Measurements from ENCODE around the gene KCNA10.

KCNA10 gene

GRCh38 chr1:110494036-110494435 is 24.9 kb downstream of the KCNA10 start:
- Histone ChIP-seq H3K27me3 (peaks cover 0 to 3% of the 10 kb centered on the region in 2 donors), H3K4me1 (no peaks in the 10 kb centered on the region), H3K9me3 (no peaks in the 10 kb centered on the region), H3K4me3 (no peak overlapping the region), H3K27ac (no peak overlapping the region), H3K36me3 (no peaks in the 10 kb centered on the region)
- TF ChIP-seq, protein P1, sequence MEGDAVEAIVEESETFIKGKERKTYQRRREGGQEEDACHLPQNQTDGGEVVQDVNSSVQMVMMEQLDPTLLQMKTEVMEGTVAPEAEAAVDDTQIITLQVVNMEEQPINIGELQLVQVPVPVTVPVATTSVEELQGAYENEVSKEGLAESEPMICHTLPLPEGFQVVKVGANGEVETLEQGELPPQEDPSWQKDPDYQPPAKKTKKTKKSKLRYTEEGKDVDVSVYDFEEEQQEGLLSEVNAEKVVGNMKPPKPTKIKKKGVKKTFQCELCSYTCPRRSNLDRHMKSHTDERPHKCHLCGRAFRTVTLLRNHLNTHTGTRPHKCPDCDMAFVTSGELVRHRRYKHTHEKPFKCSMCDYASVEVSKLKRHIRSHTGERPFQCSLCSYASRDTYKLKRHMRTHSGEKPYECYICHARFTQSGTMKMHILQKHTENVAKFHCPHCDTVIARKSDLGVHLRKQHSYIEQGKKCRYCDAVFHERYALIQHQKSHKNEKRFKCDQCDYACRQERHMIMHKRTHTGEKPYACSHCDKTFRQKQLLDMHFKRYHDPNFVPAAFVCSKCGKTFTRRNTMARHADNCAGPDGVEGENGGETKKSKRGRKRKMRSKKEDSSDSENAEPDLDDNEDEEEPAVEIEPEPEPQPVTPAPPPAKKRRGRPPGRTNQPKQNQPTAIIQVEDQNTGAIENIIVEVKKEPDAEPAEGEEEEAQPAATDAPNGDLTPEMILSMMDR (IDR thresholded peaks at IDR 0.05) = no peak
- intact Hi-C loops (cut with DNase I; ENCODE audit: low total_unique reads) = no loop called here
- DNase-seq = no peak

DNA sequence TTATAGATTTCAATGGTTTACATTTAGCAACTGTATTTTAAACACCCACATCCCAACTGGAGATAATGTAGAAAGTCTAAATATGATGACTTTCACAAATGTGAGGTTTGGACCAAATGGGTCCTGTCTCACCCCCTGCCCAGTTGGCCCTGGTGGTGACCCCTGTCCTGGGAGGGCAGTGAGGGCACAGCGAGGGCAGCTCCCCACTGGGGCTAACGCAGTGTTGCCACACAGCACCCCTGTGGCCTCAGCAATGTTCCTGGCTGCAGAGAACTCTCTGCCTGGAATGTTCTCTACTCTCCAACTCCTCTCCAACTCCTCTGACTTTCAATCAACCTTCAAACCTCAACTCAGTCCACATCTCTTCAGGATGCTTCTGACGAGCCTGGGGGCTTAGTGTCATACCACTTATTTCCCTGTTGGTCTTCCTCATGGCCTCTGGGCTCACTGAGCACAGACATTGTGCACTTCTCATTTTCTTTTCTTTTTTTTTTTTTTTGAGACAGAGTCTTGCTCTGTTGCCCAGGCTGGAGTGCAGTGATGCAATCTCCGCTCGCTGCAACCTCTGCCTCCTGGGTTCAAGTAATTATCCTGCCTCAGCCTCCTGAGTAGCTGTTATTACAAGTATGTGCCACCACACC is 25.8 kb downstream of the KCNA10 start:
- Histone ChIP-seq H3K9me3 (no peaks in the 10 kb centered on the region), H3K27me3 (peaks cover 0 to 5% of the 10 kb centered on the region in 2 donors), H3K4me3 (no peak overlapping the region), H3K4me1 (no peaks in the 10 kb centered on the region), H3K27ac (no peak overlapping the region), H3K36me3 (no peaks in the 10 kb centered on the region)
- TF ChIP-seq, protein P1 (IDR thresholded peaks at IDR 0.05) = no peak
- no peak for DNase-seq
- intact Hi-C loops (cut with DNase I; ENCODE audit: low total_unique reads) = no loop called here

DNA sequence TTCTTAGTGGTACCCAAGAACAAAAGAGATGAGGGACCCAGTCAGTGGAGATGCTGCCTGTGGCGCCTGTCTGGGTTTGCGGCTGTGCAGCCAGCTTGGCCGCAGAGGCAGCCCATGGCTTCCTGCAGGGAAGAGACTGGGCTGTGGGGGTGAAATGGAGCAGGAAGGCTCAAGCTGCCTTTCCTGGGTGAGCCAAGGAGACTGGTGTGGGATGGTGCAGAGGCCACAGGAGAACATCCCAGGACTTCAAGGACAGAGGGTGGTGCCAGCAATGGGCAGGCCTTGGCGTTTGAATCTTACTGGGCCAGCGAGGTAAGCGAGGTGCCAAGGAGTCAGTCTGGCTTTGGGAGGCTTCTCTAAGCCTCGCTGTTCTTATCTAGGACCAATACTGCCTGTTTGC is 26.4 kb downstream of the KCNA10 start:
- TF ChIP-seq, protein P1 (IDR thresholded peaks at IDR 0.05) = no peak
- Histone ChIP-seq H3K27ac (no peak overlapping the region), H3K4me1 (no peaks in the 10 kb centered on the region), H3K27me3 (peaks cover 0 to 9% of the 10 kb centered on the region in 2 donors), H3K36me3 (no peaks in the 10 kb centered on the region), H3K9me3 (no peaks in the 10 kb centered on the region), H3K4me3 (no peak overlapping the region)
- no peak for DNase-seq
- intact Hi-C loops (cut with DNase I; ENCODE audit: low total_unique reads) = no loop called here

GRCh38 chr1:110490791-110491451 is 28.1 kb downstream of the KCNA10 start:
- TF ChIP-seq, protein P1 (IDR thresholded peaks at IDR 0.05) = no peak
- no peak overlapping the region for H3K27ac ChIP-seq
- H3K9me3 ChIP-seq = no peaks in the 10 kb centered on the region
- no peaks in the 10 kb centered on the region for H3K4me1 ChIP-seq
- intact Hi-C loops (cut with DNase I; ENCODE audit: low total_unique reads) = no loop called here
- H3K36me3 ChIP-seq = no peaks in the 10 kb centered on the region
- H3K27me3 ChIP-seq = peaks cover 0 to 9% of the 10 kb centered on the region in 2 donors
- H3K4me3 ChIP-seq = no peak overlapping the region
- no peak for DNase-seq

GRCh38 chr1:110489973-110490542 is 28.9 kb downstream of the KCNA10 start:
- H3K27ac ChIP-seq = no peak overlapping the region
- TF ChIP-seq, protein P1 (IDR thresholded peaks at IDR 0.05) = no peak
- intact Hi-C loops (cut with DNase I; ENCODE audit: low total_unique reads) = no loop called here

More at GRCh38 chr1:110489973-110490542, 28.9 kb downstream of the KCNA10 start:
- Histone ChIP-seq H3K4me1 (no peaks in the 10 kb centered on the region), H3K9me3 (no peaks in the 10 kb centered on the region), H3K4me3 (no peak overlapping the region), H3K27me3 (peaks cover 0 to 13% of the 10 kb centered on the region in 2 donors), H3K36me3 (no peaks in the 10 kb centered on the region)
- DNase-seq = no peak
